ENCODE measurements around the gene LIME1.

The LIME1 gene

DNA sequence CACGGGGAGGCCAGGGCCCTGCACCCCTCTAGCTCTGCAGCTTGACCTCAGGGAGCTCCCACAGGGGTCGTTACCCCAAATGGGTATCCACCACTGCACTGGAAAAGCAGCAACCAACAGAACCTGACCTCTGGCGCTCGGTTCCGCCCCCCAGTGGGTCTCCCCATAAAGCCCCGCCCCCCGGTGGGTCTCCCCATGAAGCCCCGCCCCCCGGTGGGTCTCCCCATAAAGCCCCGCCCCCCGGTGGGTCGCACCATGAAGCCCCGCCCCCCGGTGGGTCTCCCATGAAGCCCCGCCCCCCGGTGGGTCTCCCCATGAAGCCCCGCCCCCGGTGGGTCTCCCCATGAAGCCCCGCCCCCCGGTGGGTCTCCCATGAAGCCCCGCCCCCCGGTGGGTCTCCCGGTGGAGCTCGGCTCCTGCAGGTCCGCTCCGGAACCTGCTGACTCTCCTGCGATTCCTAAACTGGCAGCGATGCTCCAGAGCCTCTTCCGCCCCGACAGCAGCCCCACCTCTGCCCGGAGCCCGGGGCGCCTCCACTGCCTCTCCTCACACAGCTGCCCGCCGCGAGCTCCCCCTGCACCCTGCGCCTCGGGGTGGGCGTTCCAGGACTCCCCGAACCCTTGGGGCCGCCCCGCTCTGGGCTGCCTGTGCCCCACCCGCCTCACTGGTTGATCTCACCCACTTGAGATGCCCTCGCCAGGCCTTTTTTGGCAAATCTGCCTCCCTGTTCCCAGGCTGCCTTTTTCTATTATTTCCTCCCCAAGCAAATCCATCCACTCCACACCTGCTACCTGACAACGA is 15.2 kb downstream of the LIME1 start:
- no peak for DNase-seq

DNA sequence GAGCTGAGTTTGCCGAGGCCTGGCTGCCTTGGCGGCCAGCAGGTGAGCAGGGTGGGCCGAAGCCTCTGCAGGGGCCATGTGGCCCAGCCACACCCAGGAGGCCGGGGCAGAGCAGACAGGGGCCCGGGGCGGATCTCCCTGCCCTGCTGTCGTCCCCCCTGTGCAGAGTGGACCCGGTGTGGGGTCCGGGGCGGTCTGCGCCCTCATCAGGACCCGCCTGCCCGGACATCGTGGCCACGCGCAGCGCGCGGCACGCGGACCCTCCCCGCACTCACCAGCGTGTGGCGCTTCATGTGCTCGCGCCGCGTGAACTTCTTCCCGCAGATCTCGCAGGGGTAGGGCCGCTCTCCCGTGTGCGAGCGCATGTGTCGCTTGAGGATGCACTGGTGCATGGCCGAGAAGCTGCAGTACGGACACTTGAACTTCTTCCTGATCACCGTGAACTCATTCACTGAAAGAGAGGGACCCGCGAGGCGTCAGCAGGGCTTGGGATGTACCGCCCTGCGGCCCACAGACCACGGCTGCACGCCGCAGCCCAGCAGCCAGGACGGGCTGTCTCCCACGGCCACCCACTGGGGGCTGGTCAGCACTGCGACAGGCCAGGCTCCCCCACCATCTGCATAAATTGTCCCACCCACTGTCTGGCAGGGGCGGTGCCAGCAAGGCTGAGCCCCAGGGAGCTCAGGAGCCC is 16.1 kb downstream of the LIME1 start:
- no peak for DNase-seq

DNA sequence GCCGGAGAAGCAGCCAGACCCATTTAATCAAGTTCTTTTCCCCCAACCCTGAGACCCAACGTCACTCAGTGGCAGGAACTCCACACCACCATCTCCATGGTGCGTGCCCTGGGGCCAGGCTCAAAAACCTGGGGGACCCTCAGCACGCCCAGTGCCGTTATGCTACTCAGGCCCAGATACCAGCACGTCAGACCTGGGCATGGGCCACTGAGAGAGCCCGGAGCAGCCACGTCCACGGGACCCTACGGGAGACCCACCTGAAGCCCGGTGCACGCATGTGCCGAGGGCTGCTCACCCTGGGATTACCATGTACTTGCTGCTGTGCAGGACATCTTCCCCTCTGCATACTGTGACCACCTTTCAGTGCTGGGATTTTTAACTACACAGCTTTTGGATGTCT is 16.9 kb downstream of the LIME1 start:
- DNase-seq = no peak

DNA sequence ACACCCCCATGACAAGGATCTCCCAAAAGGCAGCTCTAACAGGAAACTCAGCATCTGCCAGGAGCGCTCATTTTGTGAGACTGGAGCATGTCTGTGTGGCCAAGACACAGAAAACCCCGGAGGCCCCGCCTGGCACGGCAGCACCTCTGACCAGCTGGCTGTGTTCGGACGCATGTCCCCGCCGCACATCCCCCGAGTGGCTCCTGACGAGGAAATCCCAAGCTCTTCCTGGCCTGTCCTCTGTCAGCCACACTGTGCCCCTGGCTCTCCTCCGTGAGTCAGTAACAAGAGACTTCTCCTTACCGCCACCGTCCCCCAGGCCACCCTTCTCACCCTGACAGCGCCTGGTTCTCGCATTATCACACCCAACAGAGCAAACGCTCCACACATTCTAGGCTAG is 17.5 kb downstream of the LIME1 start:
- no peak for DNase-seq

DNA sequence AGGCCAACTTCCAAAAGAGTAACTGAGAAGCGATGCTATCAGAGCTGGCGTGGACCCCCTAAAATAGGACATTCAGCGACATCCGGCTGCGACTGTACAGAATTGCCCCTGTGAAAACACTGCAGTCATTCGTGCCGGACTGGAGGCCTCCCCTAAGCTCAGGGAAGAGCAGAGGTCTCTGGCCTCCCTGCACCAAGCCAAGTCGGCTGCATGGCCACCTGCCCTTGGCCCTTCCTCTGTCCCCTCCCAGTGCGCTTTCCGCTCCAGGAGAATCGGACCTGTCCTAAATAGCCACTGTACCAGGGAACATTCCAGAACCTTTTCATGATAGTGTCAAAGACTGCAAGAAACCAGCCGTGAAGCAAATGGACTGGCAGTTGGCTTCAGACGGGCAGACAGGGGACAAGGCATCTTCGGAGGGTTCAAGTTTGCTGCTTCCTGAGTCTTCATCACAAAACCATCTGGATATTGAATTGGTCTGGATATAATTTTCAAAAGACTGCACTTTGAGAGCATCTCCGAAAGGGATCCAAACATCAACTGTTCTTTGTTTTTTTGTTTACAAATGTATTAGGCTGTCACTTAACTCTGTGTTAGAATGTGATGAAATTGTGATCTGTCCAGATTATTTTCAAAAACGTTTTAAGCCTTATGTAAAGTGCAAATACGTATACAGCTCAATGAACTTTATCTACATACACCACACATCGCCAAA is 19.6 kb downstream of the LIME1 start:
- no peak for DNase-seq

DNA sequence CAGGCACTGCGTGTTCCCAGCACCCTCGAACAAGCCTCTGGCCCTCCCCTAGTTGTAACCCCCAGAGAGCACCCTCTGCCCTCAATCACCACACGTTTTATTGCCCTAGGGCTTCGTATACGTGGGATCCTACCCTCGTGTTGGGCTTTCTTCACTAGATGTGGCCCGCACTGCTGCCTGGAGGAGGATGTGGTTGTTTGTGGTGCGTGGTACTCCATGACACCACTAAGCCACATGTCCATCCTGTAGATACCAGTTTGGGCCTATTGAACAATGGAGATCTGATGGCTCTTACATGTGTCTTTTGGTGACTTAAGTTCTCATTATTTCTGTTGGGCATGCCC is 20.2 kb downstream of the LIME1 start:
- no peak for DNase-seq

DNA sequence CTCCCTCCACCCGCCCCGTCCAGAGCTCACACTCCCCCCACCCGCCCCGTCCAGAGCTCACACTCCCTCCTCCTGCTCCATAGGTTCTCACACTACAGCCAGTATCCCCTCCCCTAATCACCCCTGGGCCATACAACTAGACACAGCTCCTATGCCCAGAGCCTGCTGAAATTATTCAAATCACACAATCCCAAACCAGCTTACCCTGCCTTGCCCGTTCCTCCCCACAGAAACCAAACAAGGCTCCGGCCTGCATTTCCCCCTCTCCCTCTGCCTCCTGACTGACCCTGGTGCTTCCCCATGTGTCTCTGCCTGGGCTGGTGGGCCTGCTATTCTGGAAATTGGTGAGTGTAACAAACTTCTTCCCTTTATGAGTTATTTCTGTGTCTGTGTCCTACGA is 21.7 kb downstream of the LIME1 start:
- no peak for DNase-seq

DNA sequence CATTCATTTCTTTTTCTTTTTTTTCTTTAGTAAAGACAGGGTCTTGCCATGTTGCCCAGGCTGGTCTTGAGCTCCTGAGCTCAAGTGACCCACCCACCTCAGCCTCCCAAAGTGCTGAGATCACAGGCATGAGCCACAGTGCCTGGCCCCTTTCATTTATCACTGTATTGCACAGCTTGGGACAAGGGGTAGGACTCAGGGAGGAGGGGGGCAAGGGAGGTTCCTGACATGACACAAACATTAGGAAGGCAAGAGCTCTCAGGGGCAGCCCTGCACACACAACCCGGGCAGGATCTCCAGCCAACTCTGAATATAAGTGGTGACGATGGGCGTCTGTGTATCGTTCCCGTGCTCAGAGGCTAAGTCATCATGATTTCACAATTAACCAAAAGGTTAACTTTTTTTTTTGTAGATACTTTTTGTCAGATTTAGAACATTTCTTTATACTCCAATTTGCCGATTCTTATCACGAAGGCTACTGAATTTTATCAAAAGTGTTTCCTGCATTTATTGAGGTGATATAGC is 23.0 kb downstream of the LIME1 start:
- no peak for DNase-seq

DNA sequence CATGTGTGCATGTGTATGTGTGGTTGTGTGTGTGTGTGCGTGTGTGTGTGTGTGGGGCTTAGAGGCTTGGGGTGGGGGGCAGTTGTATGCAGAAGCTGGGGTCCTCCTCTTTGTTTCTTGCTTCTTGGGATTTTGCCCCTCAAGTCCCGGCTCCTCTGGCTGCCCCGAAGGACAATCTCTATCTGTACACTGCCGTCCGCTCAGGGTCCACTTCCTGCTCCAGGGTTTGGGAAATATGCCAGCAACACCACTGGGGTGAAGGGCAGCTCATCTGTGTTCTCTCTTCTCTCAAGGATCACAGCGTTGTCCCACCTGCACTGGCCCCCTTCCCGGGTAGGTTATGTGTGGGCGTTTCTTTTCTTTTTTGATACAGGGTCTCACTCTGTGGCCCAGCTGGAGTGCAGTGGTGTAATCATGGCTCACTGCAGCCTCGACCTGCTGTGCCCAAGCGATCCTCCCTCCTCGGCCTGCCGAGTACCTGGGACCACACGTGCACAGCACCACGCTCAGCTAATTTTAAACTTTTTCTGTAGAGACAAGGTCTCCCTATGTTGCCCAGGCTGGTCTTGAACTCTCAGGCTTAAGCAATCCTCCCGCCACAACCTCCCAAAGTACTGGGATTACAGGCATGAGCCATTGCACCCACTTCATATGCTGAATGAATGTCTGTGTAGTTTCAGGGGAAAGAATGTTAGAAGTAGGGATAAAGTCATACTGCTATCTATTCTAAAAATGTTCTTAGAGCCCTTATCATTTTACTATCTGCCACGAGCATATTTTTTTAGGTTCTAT is 28.8 kb downstream of the LIME1 start:
- DNase-seq = no peak

DNA sequence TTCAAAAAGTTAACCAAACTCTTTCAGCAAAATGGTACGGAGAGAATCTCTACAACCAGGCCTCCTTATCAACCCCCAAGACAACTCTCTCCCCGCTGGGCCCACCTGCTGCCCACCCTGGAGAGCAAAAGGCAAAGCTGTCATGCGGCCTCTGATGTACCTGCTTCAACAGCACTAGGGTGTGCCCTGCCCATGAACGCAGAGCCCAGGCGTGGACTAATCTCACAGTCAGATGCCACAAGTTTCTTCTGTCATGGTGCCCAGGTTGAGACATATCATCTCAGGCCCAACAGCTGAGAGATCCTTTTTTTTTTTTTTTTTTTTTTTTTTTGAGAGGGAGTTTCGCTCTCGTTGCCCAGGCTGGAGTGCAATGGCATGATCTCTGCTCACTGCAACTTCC is 29.4 kb downstream of the LIME1 start:
- DNase-seq = no peak

DNA sequence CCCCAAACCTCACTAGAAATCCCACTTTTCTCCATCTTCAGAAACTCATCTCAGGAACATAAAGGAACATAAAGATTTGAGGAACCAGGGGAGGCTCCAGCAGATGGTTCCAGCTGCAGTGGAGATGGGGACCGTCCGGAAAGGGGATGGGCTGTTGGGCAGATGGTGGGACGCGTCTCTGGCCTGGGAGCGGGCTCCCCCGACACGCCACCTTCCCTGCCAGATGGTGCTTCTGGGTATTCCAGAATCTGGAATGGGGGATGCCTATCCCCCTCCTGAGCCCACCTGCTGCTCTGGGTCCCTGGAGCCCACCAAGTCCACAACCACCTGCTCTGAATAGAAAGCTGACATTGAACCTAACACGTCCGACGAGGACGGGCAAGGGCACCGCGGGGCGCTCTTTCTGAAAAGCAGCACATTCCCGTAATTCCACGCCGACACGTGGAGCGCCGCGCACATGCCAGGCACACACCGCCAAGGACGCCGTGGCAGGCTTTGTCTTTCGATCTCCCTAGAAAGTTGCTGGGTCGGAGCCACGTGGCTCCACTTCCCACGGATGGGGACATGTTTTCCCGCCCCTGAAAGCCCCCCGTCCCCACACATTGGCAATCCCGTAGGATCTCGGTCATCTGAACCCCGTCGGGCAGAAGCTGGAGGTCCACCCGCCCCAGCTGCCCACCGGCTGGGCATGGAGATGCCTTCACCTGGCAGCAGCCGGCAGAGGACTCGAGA is 30.4 kb downstream of the LIME1 start:
- DNase-seq = no peak

DNA sequence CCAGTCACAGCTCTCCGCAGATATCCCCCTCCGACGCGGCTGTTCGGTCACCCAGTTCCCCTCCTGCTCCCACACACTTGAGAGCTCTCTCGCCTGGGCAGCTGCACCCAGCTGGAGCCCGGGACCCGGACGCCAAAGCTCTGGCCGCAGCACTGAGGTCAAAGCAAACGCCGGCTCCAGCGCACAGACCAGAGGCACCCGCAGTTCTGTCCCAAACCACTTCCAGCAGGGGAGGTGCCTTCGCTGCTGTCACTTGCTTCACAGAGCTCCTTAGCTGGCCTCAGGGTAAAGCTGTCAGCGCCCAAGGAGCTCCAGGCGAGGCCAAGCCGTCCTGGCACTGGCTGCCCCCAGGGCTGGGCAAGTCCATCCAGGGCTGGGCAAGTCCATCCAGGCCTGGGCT is 31.0 kb downstream of the LIME1 start:
- DNase-seq = no peak

DNA sequence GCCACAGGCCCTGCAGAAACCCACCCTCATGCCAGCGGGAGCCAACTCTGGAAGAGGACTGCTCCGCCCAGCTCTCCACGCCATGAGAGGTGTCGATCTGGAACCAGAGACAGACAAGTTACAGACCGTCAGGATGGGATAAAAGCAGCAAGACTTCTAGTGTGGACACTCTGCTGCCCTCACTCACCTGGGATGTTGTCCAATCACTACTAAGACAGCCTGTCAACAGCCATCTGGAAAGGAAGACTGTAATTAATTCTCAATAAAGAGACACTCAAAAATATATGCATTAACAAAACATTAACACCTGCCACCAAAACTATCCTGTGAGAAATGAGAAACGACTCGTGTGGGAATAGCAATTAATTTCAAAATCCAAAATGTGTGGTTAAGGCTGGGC is 31.4 kb downstream of the LIME1 start:
- DNase-seq = no peak

DNA sequence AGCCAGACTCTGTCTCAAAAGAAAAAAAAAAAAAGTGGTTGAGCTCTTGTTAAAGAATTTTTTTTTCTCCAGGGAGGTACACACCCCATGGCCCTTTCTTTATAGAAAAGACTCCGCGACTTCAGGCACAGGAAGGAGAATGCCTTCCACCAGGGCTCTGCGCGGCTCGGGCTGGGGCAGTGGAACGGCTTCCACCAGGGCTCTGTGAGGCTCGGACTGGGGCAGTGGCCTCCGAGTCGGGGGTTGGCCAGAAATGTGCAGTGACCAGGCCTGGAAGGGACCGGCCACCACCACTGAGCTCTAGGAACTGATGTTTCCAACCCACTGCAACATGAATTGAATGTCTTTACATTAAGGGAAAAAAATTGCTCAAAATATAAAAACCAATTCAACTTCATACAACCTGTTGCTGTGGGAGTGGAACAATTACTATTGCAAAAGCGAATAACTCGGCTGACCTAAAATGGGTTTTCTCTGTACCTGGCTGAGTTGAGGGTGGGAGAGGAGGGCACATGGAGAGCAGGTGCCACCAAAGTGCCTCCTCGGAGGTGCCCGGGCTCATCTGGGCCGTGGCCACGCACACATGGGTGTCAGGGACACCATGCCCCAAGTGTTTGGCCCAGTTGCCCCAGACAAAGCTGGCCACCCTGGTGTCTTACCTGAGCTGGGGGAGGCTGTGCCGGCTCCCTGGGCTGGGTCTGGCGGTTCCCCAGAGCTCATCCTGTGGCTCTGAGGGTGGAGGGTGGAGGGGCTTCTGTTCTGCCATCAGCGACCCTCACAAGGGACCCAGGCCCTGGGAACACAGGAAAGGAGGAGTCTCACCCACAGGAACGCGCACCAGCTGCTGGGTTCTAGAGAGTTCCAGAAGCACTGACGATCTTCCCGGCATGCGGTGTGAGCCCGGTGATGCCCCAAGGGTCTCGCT is 32.4 kb downstream of the LIME1 start:
- no peak for DNase-seq

DNA sequence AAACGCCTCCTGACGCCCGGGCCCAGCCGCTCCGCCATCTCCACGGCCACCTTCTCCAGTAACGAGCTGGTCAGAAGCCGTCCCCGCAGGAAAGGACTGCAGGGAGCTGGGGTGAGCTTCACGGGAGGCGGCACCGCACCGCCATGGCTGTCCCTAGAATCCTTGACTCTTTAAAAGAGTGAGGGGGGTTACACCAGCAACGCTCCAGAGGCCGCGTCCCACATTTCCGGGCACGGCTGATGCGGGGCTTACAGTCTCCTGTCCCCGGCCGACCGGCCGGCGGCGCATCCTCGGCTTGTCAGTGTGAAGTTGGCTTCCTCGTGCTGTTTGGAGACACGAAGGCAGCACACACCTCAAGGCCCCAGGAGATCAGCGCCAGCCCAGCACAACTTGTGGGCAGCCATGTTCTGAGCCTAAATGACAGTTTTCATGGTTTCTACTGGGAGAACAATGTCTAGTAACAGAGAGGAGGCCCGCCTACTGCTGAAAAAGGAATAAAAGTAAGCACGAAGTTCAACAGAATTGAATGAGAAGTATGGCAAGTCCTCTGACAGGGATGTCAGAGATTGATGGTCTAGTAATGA is 33.5 kb downstream of the LIME1 start:
- DNase-seq = no peak

DNA sequence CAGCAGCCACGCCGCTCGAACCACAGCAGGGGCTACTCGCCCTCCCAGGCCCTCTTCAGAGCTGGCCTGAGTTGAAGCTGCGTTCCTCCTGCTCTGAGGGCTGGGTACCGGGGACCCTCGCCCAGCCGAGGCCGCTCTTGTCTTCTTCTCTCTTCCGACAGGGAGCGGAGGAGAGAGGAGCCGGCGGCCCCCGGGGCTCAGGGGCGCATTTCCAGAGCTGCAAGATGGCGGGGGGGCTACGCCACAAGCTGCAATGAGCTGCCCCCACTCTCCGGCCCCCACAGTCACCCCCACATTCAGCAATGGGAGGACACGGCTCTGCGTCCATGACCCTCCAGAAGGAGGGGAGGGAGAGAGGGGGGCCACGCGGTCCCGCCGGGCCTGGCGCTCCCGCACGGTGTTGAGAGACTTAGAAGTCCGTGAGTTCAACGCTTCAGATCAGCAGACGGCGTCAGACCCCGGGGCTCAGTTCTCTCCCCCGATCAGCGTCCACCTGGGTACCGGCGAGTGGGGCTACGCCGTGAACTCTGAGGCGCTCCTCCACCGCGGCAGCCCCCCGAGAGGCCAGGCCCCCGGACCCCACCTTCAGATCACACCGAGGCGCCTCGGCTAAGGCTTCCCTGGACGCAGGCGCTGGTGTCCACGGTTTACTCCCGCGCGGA is 34.7 kb downstream of the LIME1 start:
- DNase-seq = no peak

DNA sequence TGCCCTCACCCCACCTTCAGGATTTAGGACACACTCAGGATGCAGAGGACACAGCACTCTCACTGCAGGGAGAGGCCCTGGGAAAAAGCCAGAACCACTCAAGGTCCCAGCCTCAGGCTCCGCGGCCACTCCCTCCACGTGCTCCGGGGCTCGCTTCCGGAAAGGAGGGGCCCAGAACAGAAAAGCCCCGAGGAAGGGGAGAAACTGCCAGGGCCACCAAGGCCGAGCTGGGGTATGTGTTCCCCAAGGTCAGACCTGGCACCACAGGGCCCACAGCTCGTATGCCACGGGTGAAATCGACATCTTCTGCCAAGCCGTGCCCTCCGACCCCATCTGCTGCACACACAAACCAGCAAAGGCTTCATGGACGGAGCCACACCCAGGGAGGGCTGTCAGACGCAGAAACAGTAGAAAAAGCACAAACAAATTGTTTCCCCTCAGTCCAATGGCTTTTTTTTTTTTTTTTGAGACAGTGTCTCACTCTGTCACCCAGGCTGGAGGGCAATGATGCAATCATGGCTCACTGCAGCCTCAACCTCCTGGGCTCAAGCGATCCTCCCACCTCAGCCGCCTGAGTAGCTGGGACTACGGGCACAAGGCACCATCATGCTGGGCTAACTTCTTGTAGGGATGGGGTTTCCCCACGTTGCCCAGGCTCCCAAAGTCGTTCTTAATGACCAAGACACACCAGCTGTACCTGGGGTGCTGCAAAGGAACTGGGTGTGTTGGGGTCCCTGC is 36.5 kb downstream of the LIME1 start:
- no peak for DNase-seq

DNA sequence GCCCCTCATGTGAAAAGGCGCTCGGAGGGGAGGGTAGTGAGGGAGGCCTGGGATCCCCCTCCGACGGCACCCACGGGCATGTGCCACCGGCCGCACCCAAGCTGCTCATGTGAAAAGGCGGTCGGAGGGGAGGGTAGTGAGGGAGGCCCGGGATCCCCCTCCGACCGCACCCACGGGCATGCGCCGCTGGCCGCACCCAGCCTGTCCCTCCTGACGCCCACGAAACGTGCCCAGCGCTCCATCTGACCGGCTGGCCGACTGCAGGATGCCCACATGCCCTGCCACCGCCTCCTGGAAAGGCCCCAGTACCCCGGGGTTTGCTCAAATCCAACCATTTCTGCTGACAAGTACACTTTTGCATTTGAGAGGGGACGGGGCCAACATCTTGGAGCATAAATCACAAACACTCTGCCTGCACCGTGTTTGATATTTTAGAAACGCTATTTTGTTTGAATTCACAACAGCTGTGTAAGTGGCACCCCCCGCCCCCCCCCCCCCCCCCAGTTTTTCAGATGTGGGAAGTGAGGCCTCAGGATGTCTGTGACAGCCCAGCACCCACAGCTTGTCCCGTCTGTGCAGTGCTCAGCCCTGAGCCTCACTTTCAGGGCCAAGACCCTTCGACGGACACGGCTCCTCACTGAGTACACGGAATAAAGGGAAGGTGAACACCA is 37.2 kb downstream of the LIME1 start:
- no peak for DNase-seq

DNA sequence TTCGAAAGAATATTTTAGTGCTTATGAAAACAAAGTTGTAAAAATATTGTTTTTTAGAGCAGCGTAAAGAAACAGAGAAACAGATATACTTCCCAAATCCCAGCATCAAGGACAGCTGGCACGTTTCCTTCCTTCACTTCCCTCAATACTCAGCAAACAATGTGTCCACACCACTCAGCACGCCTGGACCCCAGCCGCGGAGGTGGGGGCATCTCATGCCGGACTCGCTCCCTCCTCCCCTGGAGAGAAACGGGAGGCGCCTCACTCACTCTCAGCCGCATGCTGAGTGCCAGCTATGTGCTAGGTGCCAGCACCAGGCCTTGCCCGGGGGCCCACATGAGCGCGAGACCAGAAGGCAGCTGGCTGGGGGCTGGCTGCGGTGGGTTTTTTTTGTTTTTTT is 37.8 kb downstream of the LIME1 start:
- no peak for DNase-seq

Data from NCI-H1436 treated with DMSO at 0.1 percent for 48 hours (cell line).